GM21360 (cell line): Measurements from ENCODE around the gene RFT1.
A peak's percentile ranks its signal among the peaks of the same experiment; 100 is the strongest.
"Not testable (repeated sequence)": the region's sequence is repeated elsewhere in the genome, so short reads cannot be mapped to it uniquely, and the experiment has no call there.

Experiments
- ATAC-seq: cut with Tn5 transposase; IDR thresholded peaks from one replicate; pipeline ENCODE4 v1.9.1; 2021; ENCODE audit warnings: mild to moderate bottlenecking, moderate library complexity; ENCODE audit not compliant: unreplicated experiment

The RFT1 gene

GRCh38 chr3:53072653-53073552, 57.3 kb downstream of the RFT1 start:
- peak; percentile 73 for ATAC-seq

DNA sequence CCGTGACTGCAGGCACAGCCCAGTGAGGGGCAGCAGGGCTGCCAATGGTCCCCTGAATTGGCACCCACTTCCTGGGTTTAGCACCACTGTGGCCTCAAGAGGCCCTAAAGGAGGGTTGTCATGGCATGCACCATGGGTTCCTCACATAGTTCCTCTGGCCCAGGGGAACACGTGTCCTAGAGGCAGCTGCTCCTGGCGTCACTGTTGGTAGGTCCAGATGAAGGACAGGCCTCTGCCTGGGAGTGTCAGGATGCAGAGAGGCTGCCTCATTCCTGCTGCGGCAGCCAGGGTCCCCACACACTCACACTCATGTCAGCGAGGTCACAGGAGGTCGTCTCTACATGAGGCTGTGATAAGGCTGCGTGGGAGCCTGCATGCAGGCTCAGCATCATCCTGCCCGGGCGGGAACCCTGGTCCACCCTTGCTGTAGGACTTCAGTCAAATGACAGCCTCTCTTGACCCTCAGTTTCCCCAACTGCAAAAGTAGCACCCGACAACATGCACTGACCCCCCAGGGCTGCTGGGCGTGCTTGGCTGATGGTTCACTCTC, 58.3 kb downstream of the RFT1 start:
- no peak for ATAC-seq

- no peak for ATAC-seq
These were observed 60.7 kb downstream of the RFT1 start for GRCh38 chr3:53069422-53070068.

GRCh38 chr3:53068176-53068575, 62.1 kb downstream of the RFT1 start:
- no peak for ATAC-seq

DNA sequence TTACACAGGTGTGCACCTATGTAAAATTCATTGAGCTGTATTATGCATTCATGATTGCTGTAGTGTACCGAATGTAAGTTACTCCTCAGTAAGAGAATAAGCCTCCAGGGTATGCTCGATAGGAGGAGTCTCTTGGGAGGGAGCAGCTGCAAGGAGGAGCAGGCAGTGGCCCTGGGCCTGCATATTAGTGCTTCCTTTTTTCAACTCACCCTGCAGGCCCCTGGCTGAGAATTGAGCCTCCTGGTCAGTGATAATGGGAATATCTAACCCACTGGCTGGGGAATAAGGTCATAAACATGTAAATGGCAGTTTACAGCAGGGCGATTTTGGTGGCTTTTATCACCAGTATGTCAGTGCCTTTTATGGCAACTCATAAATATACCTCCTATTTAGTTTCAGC, 62.7 kb downstream of the RFT1 start:
- no peak for ATAC-seq

DNA sequence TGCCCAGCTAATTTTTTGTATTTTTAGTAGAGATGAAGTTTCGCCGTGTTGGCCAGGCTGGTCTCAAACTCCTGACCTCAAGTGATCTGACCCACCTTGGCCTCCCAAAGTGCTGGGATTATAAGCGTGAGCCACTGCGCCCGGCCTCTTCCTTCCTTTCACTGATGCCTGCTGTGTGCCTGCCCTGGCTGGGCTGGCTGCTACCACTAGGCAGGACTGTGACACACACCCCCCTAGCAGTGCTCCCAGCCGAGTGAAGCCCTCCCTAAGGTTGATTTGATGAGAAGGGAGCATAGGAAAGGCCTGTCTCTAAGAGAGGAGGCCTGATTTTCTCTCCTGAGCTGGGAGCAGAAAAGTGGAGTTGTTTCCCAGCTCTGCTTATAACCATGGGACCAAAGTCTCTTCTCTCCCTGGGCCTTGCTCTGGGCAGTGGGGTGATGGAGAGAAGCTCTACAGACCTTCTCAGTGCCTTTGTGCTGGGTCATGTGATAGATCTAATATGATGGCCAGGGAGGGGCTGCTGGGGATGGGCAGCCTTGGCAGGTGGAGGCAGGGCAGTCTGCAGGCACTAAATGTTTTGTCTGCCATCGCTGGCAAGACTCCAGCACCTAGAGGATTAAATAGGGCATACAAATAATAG, 64.3 kb downstream of the RFT1 start:
- no peak for ATAC-seq

GRCh38 chr3:53062905-53063304, 67.3 kb downstream of the RFT1 start:
- no peak for ATAC-seq

- no peak for ATAC-seq
These were observed 73.8 kb downstream of the RFT1 start for GRCh38 chr3:53056442-53056841.

DNA sequence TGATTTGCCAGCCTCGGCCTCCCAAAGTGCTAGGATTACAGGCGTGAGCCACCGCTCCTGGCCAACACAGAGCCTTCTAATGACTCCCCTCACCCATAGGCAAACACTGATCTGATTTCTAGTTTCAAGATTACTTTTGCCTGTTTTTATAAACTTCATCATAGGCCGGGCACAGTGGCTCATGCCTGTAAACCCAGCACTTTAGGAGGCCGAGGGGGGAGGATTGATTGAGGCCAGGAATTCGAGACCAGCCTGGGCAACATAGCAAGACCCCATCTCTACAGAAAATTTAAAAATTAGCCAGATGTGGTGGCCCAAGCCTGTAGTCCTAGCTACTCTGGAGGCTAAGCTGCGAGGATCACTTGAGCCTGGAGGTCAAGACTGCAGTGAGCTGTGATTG, 76.0 kb downstream of the RFT1 start:
- ATAC-seq: not testable (repeated sequence)

DNA sequence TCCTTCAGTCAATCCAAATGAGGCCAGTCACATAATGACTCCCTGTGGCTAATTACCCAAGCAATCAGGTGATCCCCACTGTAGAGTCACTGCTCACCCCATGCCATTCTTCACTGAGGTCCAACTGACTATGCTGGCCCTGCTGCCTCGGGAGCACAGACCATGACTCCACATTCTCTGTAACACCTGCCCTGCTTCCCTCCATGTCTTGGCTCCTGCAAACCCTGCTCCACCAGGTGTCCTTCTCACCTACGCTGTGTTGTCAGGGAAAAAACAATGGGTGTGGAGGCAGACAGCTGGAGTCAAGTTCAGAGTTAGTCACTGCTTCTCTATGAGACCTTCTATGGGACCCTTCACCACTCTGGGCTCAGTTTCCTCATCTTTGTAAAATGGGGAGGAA, 78.3 kb downstream of the RFT1 start:
- no peak for ATAC-seq

DNA sequence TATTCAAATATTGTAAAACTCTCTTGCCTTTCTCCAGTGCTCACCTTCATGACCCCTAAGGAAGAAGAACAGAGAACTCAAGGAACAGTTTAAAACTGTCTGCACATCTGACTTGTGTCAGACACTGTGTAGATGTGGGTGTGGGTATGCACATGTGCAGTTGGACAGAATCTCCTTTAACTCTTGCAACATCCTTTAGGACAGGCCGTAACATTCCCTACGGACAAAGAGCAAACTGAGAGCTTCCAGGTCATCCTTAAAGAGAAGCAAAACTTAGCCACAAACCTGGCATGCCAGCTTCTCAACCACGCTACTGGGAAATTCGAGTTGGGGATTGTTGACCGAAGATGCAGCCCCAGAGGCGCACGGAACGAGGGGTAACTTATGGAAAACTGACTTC, 80.2 kb downstream of the RFT1 start:
- no peak for ATAC-seq

- peak; percentile 39 for ATAC-seq
These were observed 83.8 kb downstream of the RFT1 start for GRCh38 chr3:53046171-53047170.

- ATAC-seq: peak; percentile 34
These were observed 84.6 kb downstream of the RFT1 start, which contains the start of gene SFMBT1 for GRCh38 chr3:53045518-53046170. Gene SFMBT1 (minus strand): TSS chr3:53046073. CDS start chr3:52969128, 76,945 bp downstream.

DNA sequence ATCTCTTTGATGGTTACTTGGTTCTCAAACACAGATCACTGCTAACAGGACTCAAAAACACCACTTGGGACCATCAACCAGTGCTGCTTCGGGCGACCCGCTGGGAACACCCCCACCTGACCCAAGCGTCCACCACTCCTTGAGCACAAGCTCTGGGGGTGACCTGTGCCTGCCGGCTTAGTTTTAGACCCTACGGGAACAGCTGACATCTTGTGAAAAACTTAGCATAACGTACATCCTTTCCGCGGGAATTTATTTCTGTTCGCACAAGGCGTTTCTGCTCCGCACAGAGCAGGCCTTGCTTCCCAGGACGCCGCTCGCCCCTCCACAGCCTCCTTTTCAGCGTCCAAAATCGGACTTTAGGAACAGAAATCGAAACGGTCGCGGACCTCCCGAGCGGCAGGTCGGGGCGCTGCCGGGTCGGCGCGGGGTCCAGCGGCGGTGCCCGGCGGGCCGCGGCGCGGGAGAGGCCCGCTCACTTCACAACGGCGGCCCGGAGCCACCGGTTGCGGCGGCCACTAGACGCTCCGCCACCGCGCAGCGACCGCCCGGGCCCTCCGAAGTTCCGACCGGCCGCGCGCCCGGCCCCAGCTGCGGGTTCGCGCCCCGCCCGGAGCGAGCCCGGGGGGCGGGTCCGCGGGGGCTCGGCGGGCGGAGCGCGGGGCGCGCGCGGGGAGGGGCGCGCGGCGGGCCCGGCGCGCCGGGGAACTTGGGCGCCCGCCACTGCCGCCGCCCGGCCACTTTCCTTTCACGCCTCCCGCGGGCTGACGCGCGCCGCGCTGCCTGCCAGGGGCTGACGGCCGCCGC, 85.3 kb downstream of the RFT1 start:
- ATAC-seq: peak; percentile 36

DNA sequence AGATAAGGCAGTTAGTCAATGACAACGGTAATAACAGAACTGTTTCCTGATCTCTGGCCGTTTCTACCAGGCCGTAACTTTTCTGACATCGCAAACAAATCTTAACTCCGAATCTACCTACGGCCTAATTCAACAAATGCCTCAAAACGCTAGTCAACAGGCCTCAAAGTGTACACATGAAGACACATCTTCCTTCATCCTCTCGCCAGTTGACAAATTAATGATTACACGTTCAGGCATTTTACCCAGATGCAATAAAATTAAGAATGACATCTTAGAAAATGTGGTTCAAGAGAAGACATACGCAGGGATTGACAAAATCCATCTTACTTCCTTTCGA, 85.9 kb downstream of the RFT1 start:
- no peak for ATAC-seq

GRCh38 chr3:53043738-53044137, 86.5 kb downstream of the RFT1 start:
- ATAC-seq: no peak

DNA sequence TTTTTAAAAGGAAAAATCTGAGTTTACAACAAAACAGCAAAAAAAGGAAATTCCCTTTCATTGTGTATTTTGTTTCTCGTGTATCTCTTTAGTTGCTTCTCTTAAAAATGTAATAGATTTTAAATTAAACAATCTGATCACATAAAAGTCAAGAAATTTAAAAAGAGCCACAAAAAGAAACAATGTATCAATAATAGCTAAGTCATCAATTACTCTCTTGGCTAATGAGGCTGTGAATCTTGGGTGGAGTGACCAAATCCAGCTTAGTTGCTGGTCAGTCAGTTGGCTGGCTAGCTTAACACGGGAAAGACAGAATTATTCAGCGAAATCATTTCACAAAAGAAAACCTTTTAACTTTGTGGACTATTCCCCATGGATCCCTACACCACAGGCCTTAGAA, 87.6 kb downstream of the RFT1 start:
- ATAC-seq: no peak

GRCh38 chr3:53040351-53040820, 89.8 kb downstream of the RFT1 start:
- ATAC-seq: no peak

DNA sequence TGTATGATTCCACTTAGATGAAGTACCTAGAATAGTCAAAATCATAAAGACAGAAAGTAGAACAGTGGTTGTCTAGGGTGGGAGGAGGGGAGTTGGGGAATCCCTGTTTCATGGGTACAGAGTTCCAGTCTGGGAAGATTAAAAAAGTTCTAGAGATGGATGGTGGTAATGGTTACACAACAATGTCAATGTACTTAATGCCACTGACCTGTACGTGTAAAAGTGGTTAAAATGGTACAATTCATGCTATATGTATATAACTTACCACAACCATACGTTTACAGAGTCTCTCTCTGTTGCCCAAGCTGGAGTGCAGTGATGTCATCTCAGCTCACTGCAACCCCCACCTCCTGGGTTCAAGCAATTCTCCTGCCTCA, 90.9 kb downstream of the RFT1 start:
- ATAC-seq: no peak
